Spleen (tissue), 11 donors: ENCODE results near the gene CDC14B. TPM values are rescaled to one million over a fixed set of nuclear protein-coding genes. Genes with fewer than 3 reads are reported as not detected.

Experiments
- DNase-seq: peaks from one replicate; pipeline ENCODE4 v3.0.0-alpha.2; 2020
- H3K27ac ChIP-seq, 8 donors: fragments of 200-600 bp; sonication (generic) in 7 of 8; 1 replicate in 4 of 8; 2 replicates in 4 of 8; pipeline versions ENCODE4 v1.5.0 to v1.8.0; 2016 to 2021; ENCODE audit warnings: inconsistent platforms in 4 of 8, mild to moderate bottlenecking in 4 of 8, moderate library complexity in 1 of 8
- H3K27me3 ChIP-seq, 7 donors: fragments of 200-600 bp; sonication (generic) in 6 of 7; replicated peaks in 1 of 7; 1 replicate in 4 of 7; 2 replicates in 3 of 7; pipeline versions ENCODE4 v1.5.0 to v1.8.0; 2016 to 2021; ENCODE audit warnings: inconsistent platforms in 3 of 7, mild to moderate bottlenecking in 1 of 7
- H3K36me3 ChIP-seq, 6 donors: fragments of 200-600 bp; sonication (generic) in 5 of 6; 1 replicate in 4 of 6; 2 replicates in 2 of 6; pipeline versions ENCODE4 v1.5.0 to v1.8.0; 2016 to 2021; ENCODE audit warnings: inconsistent platforms in 2 of 6
- H3K4me1 ChIP-seq, 6 donors: fragments of 200-600 bp; sonication (generic) in 5 of 6; 1 replicate in 3 of 6; 2 replicates in 3 of 6; pipeline versions ENCODE4 v1.5.0 to v1.8.0; 2016 to 2021; ENCODE audit warnings: inconsistent platforms in 3 of 6
- H3K4me3 ChIP-seq, 8 donors: fragments of 200-600 bp; sonication (generic) in 7 of 8; 1 replicate in 4 of 8; 2 replicates in 4 of 8; pipeline versions ENCODE4 v1.5.0 to v1.8.0; 2016 to 2021; ENCODE audit warnings: inconsistent platforms in 4 of 8, mild to moderate bottlenecking in 4 of 8, moderate library complexity in 2 of 8
- H3K9me3 ChIP-seq, 8 donors: fragments of 200-600 bp; sonication (generic) in 7 of 8; 1 replicate in 4 of 8; 2 replicates in 4 of 8; pipeline versions ENCODE4 v1.5.0 to v1.8.0; 2016 to 2021; ENCODE audit warnings: inconsistent platforms in 4 of 8
- CTCF ChIP-seq, 11 experiments: fragments of 200-600 bp in 7 of 11; fragments of 450-650 bp in 4 of 11; sonication (generic) in 4 of 11; IDR thresholded peaks in 8 of 11; conservative IDR thresholded peaks in 3 of 11; 1 replicate in 7 of 11; 2 replicates in 4 of 11; pipeline versions ENCODE4 v1.4.0 to v1.8.0; 2016 to 2021; ENCODE audit warnings: antibody characterized with exemption in 11 of 11, inconsistent platforms in 4 of 11, mild to moderate bottlenecking in 1 of 11
- POLR2A ChIP-seq, 3 donors: fragments of 450-650 bp; IDR thresholded peaks; one replicate each; pipeline ENCODE4 v1.5.1; 2017; ENCODE audit warnings: antibody characterized with exemption in 3 of 3, mild to moderate bottlenecking in 1 of 3
- POLR2AphosphoS5 ChIP-seq, 3 donors: sonication (generic); formaldehyde crosslinking; IDR thresholded peaks; one replicate each; pipeline ENCODE4 v1.5.1; 2017; ENCODE audit warnings: antibody characterized with exemption in 3 of 3
- WGBS, 5 donors: extraction: QIAGEN DNeasy Blood & Tissue Kit in 3 of 5; methylation state at CpG; one replicate each; pipeline versions ENCODE4 v1.1.5 to v1.1.7; 2013 to 2018; 5-methylcytosine and 5-hydroxymethylcytosine counted together
- intact Hi-C: fragments of 100-400 bp; cut with DNase I; formaldehyde crosslinking; loops from one replicate; pipeline ENCODE4 v1.15.0; 2023; ENCODE audit warnings: low total_unique reads
- polyA plus RNA-seq, 3 donors: library from polyadenylated mRNA; stranded (reverse); fragments of 200-250 nt; gene quantifications; one replicate each; pipeline ENCODE4 v1.2.1, GENCODE V29; 2013
- total RNA-seq, 7 donors: library from RNA; depleted of rRNA in 3 of 7; stranded (reverse); fragments of >200 nt in 3 of 7; fragmentation: NEBNext Ultra II Directional in 4 of 7; extraction: Animal tissue kit (Norgen Biotek cat#: 25700) in 4 of 7; gene quantifications; one replicate each; pipeline versions ENCODE4 v1.1.0 to v1.2.1, GENCODE V29; 2016 to 2021
- donor health status: healthy with polysubstance abuse.
- donor health status: DM: no; HTN: no; CAD: no; lungs with moderate emphysema.
- donor health status: DM: no; HTN: no; CAD: no.
- donor health status: Bipolar disorder and iron deficiency.
- donor health status: healthy.
- donor health status: DM: no; HTN: no; CAD: no.
- donor health status: DM: yes; HTN: yes; CAD: no.

The CDC14B gene
- total and polyA plus RNA-seq, 10 donors = 1.3 to 10.0 (median 5.8) TPM

DNA sequence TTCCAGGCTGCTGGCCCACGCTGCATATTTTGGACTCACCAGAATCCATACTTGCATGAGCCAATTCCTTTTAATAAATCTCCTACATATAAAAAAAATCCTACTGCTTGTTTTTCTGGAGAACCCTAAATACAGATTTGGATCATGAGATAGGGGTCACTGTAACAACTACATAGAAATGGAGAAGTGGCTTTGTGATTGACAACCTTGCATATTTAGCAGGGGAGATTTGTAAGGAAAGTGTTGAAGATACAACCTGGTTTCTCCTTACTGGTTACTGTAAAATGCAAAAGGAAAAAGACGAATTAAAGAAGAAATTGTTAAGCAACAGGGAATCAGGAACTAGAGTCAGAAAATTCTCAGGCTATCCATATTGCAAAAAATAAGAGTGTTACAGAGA is 94.9 kb downstream of the CDC14B start:
- no peak for DNase-seq
- Histone ChIP-seq H3K4me1 (no peaks in the 10 kb centered on the region), H3K27ac (no peak overlapping the region), H3K4me3 (no peak overlapping the region), H3K27me3 (no peaks in the 10 kb centered on the region), H3K36me3 (peaks cover 0 to 13% (median 0%) of the 10 kb centered on the region in 6 donors), H3K9me3 (no peaks in the 10 kb centered on the region)
- WGBS, 5 donors = 84 to 93% (median 86%) methylated on average over 2 of the region's 2 CpGs
- intact Hi-C loops = no loop called here
- TF ChIP-seq CTCF (IDR thresholded peaks at IDR 0.05 in 8 of 11, conservative IDR thresholded peaks at IDR 0.05 in 3 of 11) = no peak
- no peak for TF ChIP-seq POLR2AphosphoS5 (IDR thresholded peaks at IDR 0.05)

GRCh38 chr9:96524045-96524444 is 95.6 kb downstream of the CDC14B start:
- Histone ChIP-seq H3K36me3 (peaks cover 0 to 13% (median 0%) of the 10 kb centered on the region in 6 donors), H3K27me3 (no peaks in the 10 kb centered on the region), H3K4me1 (no peaks in the 10 kb centered on the region), H3K4me3 (no peak overlapping the region), H3K27ac (no peak overlapping the region), H3K9me3 (no peaks in the 10 kb centered on the region)
- WGBS, 5 donors = 87 to 94% (median 91%) methylated on average over 7 of the region's 7 CpGs
- TF ChIP-seq CTCF (IDR thresholded peaks at IDR 0.05 in 8 of 11, conservative IDR thresholded peaks at IDR 0.05 in 3 of 11) (no peak), POLR2AphosphoS5 (IDR thresholded peaks at IDR 0.05) (no peak), POLR2A (IDR thresholded peaks at IDR 0.05) (no peak)
- intact Hi-C loops = no loop called here
- no peak for DNase-seq

DNA sequence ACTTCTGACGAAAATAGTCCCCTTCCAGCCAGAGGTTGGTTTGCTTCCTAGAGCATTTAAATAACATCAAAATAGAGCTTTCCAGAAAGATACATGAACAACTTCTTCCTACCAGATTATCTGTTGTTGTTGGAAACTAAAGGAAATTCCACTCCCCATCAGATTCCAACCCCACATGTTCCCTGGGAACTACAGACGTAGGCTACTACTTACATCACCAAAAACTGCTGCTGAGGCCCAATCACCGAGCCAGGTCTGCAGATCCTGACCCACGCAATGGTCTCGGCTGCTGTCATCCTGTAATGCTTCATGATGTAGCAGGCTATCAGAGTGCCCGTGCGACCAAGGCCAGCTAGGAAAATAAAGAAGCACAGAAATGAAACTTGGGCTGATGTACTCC is 96.3 kb downstream of the CDC14B start:
- TF ChIP-seq POLR2A (IDR thresholded peaks at IDR 0.05) = no peak
- TF ChIP-seq CTCF (IDR thresholded peaks at IDR 0.05 in 8 of 11, conservative IDR thresholded peaks at IDR 0.05 in 3 of 11) = no peak
- TF ChIP-seq POLR2AphosphoS5 (IDR thresholded peaks at IDR 0.05) = no peak
- WGBS, 5 donors = 84 to 93% (median 90%) methylated on average over 7 of the region's 7 CpGs
- Histone ChIP-seq H3K27ac (no peak overlapping the region), H3K9me3 (no peaks in the 10 kb centered on the region), H3K36me3 (peaks cover 0 to 13% (median 0%) of the 10 kb centered on the region in 6 donors), H3K4me1 (no peaks in the 10 kb centered on the region), H3K4me3 (no peak overlapping the region), H3K27me3 (no peaks in the 10 kb centered on the region)
- intact Hi-C loops = no loop called here
- DNase-seq = no peak

- H3K27ac ChIP-seq = no peak overlapping the region
- H3K9me3 ChIP-seq = no peaks in the 10 kb centered on the region
- no peaks in the 10 kb centered on the region for H3K27me3 ChIP-seq
- WGBS, 5 donors = 28 to 55% (median 40%) methylated on average over 4 of the region's 4 CpGs
- TF ChIP-seq POLR2AphosphoS5 (IDR thresholded peaks at IDR 0.05) = no peak
- TF ChIP-seq POLR2A (IDR thresholded peaks at IDR 0.05) = no peak
- no peak for TF ChIP-seq CTCF (IDR thresholded peaks at IDR 0.05 in 8 of 11, conservative IDR thresholded peaks at IDR 0.05 in 3 of 11)
- intact Hi-C loops = no loop called here
- H3K4me3 ChIP-seq = no peak overlapping the region
- H3K36me3 ChIP-seq = peaks cover 0 to 15% (median 0%) of the 10 kb centered on the region in 6 donors
- DNase-seq = no peak
- no peaks in the 10 kb centered on the region for H3K4me1 ChIP-seq
Measured at GRCh38 chr9:96522366-96522765, 97.3 kb downstream of the CDC14B start.
